Osteoblast (primary cell): ENCODE results near the gene SLC12A7. TPM values are rescaled to one million over a fixed set of nuclear protein-coding genes. Genes with fewer than 3 reads are reported as not detected.

Experiments
- DNase-seq: peaks from one replicate; pipeline ENCODE4 v3.0.0; 2011; ENCODE audit warnings: low spot score, mixed read lengths; ENCODE audit not compliant: insufficient read length; ENCODE audit errors: missing footprints
- H2AFZ ChIP-seq: 2 replicates; pipeline ENCODE4 v1.6.0; 2011; ENCODE audit warnings: mild to moderate bottlenecking, low read length
- H3K27ac ChIP-seq: 2 replicates; pipeline ENCODE4 v1.5.1; 2011; ENCODE audit warnings: mild to moderate bottlenecking, low read depth, low read length, moderate library complexity
- H3K27me3 ChIP-seq: 2 replicates; pipeline ENCODE4 v1.6.0; 2012; ENCODE audit warnings: mild to moderate bottlenecking, control low read depth, inconsistent platforms, low read length, moderate library complexity; ENCODE audit not compliant: insufficient read depth
- H3K36me3 ChIP-seq: 2 replicates; pipeline ENCODE4 v1.5.1; 2011; ENCODE audit warnings: mild to moderate bottlenecking, low read length, control low read depth, moderate library complexity; ENCODE audit not compliant: insufficient read depth
- H3K4me1 ChIP-seq: 2 replicates; pipeline ENCODE4 v1.5.1; 2011; ENCODE audit warnings: mild to moderate bottlenecking, low read length, control low read depth, moderate library complexity; ENCODE audit not compliant: insufficient read depth
- H3K4me2 ChIP-seq: 2 replicates; pipeline ENCODE4 v1.6.0; 2011; ENCODE audit warnings: mild to moderate bottlenecking, low read length; ENCODE audit not compliant: insufficient read depth
- H3K4me3 ChIP-seq: fragments of 200-600 bp; sonication (generic); 3 replicates; pipeline ENCODE4 v1.5.1; 2012; ENCODE audit warnings: mild to moderate bottlenecking, low read length, inconsistent platforms; ENCODE audit not compliant: insufficient read depth
- H3K79me2 ChIP-seq: 2 replicates; pipeline ENCODE4 v1.6.0; 2012; ENCODE audit warnings: mild to moderate bottlenecking, low read length, control low read depth, inconsistent platforms; ENCODE audit not compliant: insufficient read depth
- H3K9me3 ChIP-seq: 2 replicates; pipeline ENCODE4 v1.5.1; 2011; ENCODE audit warnings: low read depth, low read length, control low read depth
- H4K20me1 ChIP-seq: 2 replicates; pipeline ENCODE4 v1.6.0; 2012; ENCODE audit warnings: mild to moderate bottlenecking, low read length, control low read depth; ENCODE audit not compliant: insufficient read depth
- total RNA-seq: library from RNA; depleted of rRNA; stranded (reverse); fragments of >200 nt; gene quantifications from 2 replicates; pipeline ENCODE4 v1.2.3, GENCODE V29; 2012
- TF ChIP-seq, protein P1 (sequence below): IDR thresholded peaks from 2 replicates; pipeline ENCODE4 v1.5.1; 2011; ENCODE audit warnings: mild to moderate bottlenecking, low read depth, low read length, moderate library complexity; ENCODE audit errors: extremely low read depth

SLC12A7 gene
- total RNA-seq, 1 donor = 6.9 TPM

DNA sequence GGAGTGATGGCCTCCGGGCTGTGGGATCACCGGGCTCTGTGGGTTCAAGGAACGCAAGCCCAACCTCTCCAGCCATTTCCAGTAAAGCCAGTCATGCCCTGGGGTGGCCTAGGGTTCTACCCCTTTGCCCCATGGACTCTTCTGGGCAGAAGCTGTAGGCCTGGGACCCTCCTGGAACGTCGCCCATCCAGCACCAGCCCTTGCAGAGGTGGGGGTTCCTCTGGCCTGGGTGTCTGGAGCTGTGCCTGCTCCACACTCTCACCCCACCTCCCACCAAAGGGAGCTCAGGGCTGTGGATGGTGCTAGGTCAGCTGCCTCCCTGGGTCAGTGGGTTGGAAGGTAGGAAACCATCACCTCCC lies 1.4 kb upstream of the SLC12A7 start:
- Histone ChIP-seq H3K79me2 (no peaks in the 10 kb centered on the region), H3K27ac (no peak overlapping the region), H3K36me3 (no peaks in the 10 kb centered on the region), H3K4me1 (peaks cover 4% of the 10 kb centered on the region), H3K27me3 (peaks cover 5% of the 10 kb centered on the region), H4K20me1 (no peaks in the 10 kb centered on the region), H2AFZ (no peak overlapping the region), H3K9me3 (no peaks in the 10 kb centered on the region), H3K4me3 (no peak overlapping the region), H3K4me2 (no peak overlapping the region)
- TF ChIP-seq, protein P1, sequence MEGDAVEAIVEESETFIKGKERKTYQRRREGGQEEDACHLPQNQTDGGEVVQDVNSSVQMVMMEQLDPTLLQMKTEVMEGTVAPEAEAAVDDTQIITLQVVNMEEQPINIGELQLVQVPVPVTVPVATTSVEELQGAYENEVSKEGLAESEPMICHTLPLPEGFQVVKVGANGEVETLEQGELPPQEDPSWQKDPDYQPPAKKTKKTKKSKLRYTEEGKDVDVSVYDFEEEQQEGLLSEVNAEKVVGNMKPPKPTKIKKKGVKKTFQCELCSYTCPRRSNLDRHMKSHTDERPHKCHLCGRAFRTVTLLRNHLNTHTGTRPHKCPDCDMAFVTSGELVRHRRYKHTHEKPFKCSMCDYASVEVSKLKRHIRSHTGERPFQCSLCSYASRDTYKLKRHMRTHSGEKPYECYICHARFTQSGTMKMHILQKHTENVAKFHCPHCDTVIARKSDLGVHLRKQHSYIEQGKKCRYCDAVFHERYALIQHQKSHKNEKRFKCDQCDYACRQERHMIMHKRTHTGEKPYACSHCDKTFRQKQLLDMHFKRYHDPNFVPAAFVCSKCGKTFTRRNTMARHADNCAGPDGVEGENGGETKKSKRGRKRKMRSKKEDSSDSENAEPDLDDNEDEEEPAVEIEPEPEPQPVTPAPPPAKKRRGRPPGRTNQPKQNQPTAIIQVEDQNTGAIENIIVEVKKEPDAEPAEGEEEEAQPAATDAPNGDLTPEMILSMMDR = no peak
- DNase-seq = no peak

DNA sequence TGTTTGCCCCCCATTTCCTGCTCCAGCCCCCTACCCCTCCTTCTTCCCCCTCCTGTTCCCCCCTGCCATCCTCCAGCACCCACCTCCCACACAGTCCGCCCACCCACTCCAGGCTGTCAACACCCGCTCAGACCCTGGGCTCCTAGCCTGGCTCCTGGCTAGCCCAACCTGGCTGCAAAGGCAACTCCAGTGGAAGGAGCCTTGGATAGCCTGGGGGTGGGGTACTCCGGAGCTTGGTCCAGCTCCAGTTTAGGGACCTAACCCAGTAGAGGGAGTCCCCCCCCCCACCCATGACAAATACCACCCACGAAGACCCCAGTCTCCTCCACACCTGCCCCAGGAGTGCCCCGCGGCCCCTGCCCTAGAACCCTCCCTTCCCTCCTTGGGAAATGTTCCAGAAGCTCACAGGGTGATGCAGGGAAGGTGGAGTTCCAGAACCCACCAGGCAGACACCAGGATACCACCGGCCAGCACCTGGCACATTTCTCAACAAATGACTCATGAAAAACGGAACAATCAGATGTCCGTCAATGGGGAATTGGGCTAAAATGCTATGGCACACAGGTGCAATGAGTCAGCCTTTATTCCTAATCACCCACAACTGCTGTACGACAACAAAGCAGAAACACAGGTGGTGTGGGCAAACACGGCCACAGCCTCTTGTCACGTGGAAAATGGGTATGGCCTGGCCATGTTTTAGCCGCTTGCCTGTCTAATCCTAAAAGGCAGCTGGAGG lies 901 bp upstream of the SLC12A7 start:
- DNase-seq = no peak
- H3K27ac ChIP-seq = no peak overlapping the region

DNA sequence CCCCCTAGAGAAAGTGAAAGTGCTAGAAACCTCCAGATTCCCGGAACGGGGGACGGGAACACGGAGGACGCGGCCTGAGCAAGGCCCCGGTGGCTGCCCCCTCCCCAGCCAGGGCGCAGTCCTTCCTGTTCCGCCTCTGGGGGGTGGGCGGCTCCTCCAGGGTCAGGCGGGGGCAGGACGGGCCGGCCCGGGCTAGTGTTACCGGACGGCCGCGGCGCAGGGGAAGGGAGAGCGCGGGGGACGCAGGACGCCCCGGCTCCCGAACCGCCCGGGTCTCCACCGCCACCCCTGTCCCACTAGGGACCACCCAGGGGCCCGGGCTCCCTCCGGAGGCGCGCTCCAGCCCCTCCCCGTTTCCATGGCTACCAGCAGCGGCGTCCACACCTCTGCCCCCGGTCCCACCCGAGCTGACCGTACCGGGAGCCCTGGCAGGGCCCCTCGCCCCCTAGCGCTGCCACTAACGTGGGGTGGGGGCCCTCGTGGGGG lies 579 bp downstream of the SLC12A7 start:
- peak overlapping the region; percentile 80 for H3K4me3 ChIP-seq
- no peak overlapping the region for H3K27ac ChIP-seq
- H3K4me2 ChIP-seq = peak overlapping the region; percentile 75
- no peaks in the 10 kb centered on the region for H3K36me3 ChIP-seq
- peaks cover 4% of the 10 kb centered on the region for H3K4me1 ChIP-seq
- H3K27me3 ChIP-seq = peaks cover 5% of the 10 kb centered on the region
- H3K79me2 ChIP-seq = no peaks in the 10 kb centered on the region
- peaks cover 11% of the 10 kb centered on the region for H4K20me1 ChIP-seq
- peak overlapping the region; percentile 62 for H2AFZ ChIP-seq
- peak; percentile 97 for DNase-seq
- H3K9me3 ChIP-seq = no peaks in the 10 kb centered on the region
- TF ChIP-seq, protein P1 = no peak

More for the DNA sequence above, 901 bp upstream of the SLC12A7 start:
- Histone ChIP-seq H3K9me3 (no peaks in the 10 kb centered on the region), H3K27me3 (peaks cover 5% of the 10 kb centered on the region), H3K79me2 (no peaks in the 10 kb centered on the region), H3K4me2 (no peak overlapping the region), H3K4me1 (peaks cover 4% of the 10 kb centered on the region), H3K36me3 (no peaks in the 10 kb centered on the region), H2AFZ (no peak overlapping the region), H3K4me3 (no peak overlapping the region), H4K20me1 (peaks cover 2% of the 10 kb centered on the region)
- TF ChIP-seq, protein P1 = no peak
